A673 (cell line): Measurements from ENCODE around the gene HTR3E.
"Not testable (repeated sequence)": the region's sequence is repeated elsewhere in the genome, so short reads cannot be mapped to it uniquely, and the experiment has no call there.

Experiments
- EZH2 ChIP-seq: fragments of 200-600 bp; sonication (generic); IDR thresholded peaks from 2 replicates; pipeline ENCODE4 v1.6.1; 2017; ENCODE audit warnings: borderline replicate concordance, low read depth, mild to moderate bottlenecking, mixed read lengths, antibody characterized with exemption, low read length; ENCODE audit not compliant: poor library complexity, severe bottlenecking
- TF ChIP-seq, protein P1 (sequence below): fragments of 300-800, 200-600 bp; sonication (generic); conservative IDR thresholded peaks from 2 replicates; pipeline ENCODE4 v1.5.1; 2017; ENCODE audit warnings: low read depth, mild to moderate bottlenecking, antibody characterized with exemption, low read length, moderate library complexity, mixed read lengths

GRCh38 chr3:184149770-184150169, 52.9 kb downstream of the HTR3E start:
- TF ChIP-seq, protein P1, sequence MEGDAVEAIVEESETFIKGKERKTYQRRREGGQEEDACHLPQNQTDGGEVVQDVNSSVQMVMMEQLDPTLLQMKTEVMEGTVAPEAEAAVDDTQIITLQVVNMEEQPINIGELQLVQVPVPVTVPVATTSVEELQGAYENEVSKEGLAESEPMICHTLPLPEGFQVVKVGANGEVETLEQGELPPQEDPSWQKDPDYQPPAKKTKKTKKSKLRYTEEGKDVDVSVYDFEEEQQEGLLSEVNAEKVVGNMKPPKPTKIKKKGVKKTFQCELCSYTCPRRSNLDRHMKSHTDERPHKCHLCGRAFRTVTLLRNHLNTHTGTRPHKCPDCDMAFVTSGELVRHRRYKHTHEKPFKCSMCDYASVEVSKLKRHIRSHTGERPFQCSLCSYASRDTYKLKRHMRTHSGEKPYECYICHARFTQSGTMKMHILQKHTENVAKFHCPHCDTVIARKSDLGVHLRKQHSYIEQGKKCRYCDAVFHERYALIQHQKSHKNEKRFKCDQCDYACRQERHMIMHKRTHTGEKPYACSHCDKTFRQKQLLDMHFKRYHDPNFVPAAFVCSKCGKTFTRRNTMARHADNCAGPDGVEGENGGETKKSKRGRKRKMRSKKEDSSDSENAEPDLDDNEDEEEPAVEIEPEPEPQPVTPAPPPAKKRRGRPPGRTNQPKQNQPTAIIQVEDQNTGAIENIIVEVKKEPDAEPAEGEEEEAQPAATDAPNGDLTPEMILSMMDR: not testable (repeated sequence)
- not testable (repeated sequence) for TF ChIP-seq EZH2
